Activated naive CD8-positive, alpha-beta T cell (primary cell): ENCODE results near the gene CFAP57.

Experiments used
- H3K27ac Mint-ChIP-seq: one replicate; pipeline ENCODE4 v1.8.0; 2021; ENCODE audit warnings: mixed read lengths
- H3K27me3 Mint-ChIP-seq: one replicate; pipeline ENCODE4 v1.8.0; 2021; ENCODE audit warnings: mixed read lengths
- H3K36me3 Mint-ChIP-seq: one replicate; pipeline ENCODE4 v1.8.0; 2021; ENCODE audit warnings: mixed read lengths
- H3K4me1 Mint-ChIP-seq: one replicate; pipeline ENCODE4 v1.8.0; 2021; ENCODE audit warnings: low read depth, mixed read lengths
- H3K4me3 Mint-ChIP-seq: one replicate; pipeline ENCODE4 v1.8.0; 2021; ENCODE audit warnings: mild to moderate bottlenecking, mixed read lengths
- H3K9me3 Mint-ChIP-seq: one replicate; pipeline ENCODE4 v1.8.0; 2021; ENCODE audit warnings: low read depth, mixed read lengths

The CFAP57 gene

GRCh38 chr1:43270421-43271095 lies 98.4 kb downstream of the CFAP57 start:
- no peaks in the 10 kb centered on the region for H3K9me3 Mint-ChIP-seq
- H3K4me1 Mint-ChIP-seq = peaks cover 24% of the 10 kb centered on the region
- peaks cover 4% of the 10 kb centered on the region for H3K27me3 Mint-ChIP-seq
- peak overlapping the region; percentile 70 for H3K4me3 Mint-ChIP-seq
- peaks cover 3% of the 10 kb centered on the region for H3K36me3 Mint-ChIP-seq
- no peak overlapping the region for H3K27ac Mint-ChIP-seq

GRCh38 chr1:43271186-43272118 lies 99.3 kb downstream of the CFAP57 start:
- H3K4me1 Mint-ChIP-seq = peaks cover 24% of the 10 kb centered on the region
- peak overlapping the region; percentile 70 for H3K4me3 Mint-ChIP-seq
- no peaks in the 10 kb centered on the region for H3K9me3 Mint-ChIP-seq
- H3K27ac Mint-ChIP-seq = no peak overlapping the region
- H3K27me3 Mint-ChIP-seq = peaks cover 4% of the 10 kb centered on the region
- H3K36me3 Mint-ChIP-seq = peaks cover 3% of the 10 kb centered on the region

DNA sequence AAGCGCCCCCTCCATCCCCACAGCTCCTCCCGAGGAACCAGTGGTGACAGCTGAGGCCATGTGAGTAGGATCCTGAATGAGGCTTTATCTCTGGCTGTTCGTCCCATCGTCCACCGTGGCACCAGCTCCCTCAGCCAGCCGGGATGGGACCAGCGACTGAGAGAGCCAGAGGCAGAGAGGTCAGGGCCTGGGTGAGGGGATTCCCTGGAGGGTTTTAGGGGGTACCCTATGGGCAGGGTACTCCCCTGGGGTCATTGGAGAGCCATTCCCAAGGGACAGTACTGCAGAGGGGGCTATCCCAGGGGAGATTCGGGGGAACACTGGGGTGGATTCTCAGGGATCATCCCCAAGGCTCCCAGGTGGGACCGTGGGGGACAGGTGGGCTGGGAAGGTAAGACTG lies 100.0 kb downstream of the CFAP57 start:
- Mint-ChIP-seq H3K27ac (no peak overlapping the region), H3K27me3 (peaks cover 4% of the 10 kb centered on the region), H3K9me3 (no peaks in the 10 kb centered on the region), H3K4me1 (peaks cover 24% of the 10 kb centered on the region), H3K4me3 (no peak overlapping the region), H3K36me3 (peaks cover 6% of the 10 kb centered on the region)

GRCh38 chr1:43272576-43273571 lies 100.7 kb downstream of the CFAP57 start:
- Mint-ChIP-seq H3K4me3 (no peak overlapping the region), H3K27me3 (peaks cover 6% of the 10 kb centered on the region), H3K9me3 (no peaks in the 10 kb centered on the region)

GRCh38 chr1:43273708-43274107 lies 101.6 kb downstream of the CFAP57 start:
- Mint-ChIP-seq H3K4me3 (no peak overlapping the region), H3K27ac (no peak overlapping the region), H3K4me1 (peaks cover 24% of the 10 kb centered on the region), H3K9me3 (no peaks in the 10 kb centered on the region), H3K36me3 (peaks cover 6% of the 10 kb centered on the region), H3K27me3 (peaks cover 6% of the 10 kb centered on the region)

More at GRCh38 chr1:43272576-43273571, 100.7 kb downstream of the CFAP57 start:
- H3K27ac Mint-ChIP-seq = no peak overlapping the region
- H3K4me1 Mint-ChIP-seq = peaks cover 24% of the 10 kb centered on the region
- peaks cover 6% of the 10 kb centered on the region for H3K36me3 Mint-ChIP-seq

GRCh38 chr1:43274125-43274803 lies 102.1 kb downstream of the CFAP57 start:
- peak overlapping the region; percentile 65 for H3K4me3 Mint-ChIP-seq
- H3K9me3 Mint-ChIP-seq = no peaks in the 10 kb centered on the region
- H3K4me1 Mint-ChIP-seq = peaks cover 24% of the 10 kb centered on the region
- peaks cover 6% of the 10 kb centered on the region for H3K27me3 Mint-ChIP-seq
- H3K36me3 Mint-ChIP-seq = peaks cover 6% of the 10 kb centered on the region
- peak overlapping the region; percentile 90 for H3K27ac Mint-ChIP-seq

DNA sequence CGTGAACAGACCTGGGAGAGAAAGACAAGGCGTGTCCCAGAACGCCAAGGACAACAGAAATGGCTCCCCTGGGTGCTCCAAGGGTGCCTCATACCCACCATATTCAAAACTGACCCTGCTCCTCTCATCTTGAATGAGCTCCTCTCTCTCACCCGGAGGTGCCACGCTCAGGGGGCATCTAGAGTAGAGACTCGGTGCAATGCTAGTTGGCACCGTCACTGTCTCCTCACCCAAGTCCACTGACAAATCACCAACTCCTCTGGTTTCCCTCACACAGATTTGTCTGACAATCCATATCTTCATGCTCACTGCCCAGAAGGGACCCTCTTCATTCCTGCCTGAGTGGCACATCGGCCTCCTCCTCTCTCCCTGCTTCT lies 102.7 kb downstream of the CFAP57 start:
- peak overlapping the region; percentile 65 for H3K4me3 Mint-ChIP-seq

DNA sequence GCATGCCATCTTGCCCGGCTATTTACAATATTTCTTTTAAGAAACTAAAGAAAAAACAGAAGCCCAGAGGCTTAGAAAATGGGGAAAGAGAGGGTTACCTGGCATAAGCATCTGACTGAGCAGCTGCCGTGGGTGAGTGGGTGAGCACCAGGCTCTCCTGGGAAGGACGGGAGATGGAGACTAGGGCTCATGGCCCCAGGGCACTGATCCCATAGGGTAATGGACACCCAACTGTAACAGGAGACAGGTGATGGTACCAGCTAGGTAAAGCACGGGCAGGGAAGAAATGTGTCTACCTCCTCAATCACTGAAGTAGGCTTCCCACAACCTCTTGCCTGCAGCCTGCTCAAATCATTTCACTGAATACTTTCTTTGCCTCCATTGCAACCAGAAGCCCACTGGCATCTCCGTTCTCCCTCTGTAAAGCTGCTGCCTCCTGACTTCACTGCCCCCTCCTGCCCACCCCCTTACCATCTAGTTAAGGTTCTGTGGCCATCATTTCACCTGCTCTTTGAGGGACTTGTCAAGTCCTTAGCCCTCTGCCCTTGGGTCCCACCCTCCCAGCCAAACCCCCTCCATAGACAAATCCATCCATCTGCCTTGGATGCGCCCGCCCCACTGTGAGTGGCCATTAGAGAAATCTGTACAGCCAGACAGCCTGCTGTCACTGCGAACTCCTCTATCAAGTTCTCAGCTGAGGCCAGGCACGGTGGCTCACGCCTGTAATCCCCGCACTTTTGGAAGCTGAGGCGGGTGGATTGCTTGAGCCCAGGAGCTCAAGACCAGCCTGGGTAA lies 103.9 kb downstream of the CFAP57 start:
- H3K4me3 Mint-ChIP-seq = no peak overlapping the region
- H3K36me3 Mint-ChIP-seq = peaks cover 6% of the 10 kb centered on the region
- no peaks in the 10 kb centered on the region for H3K9me3 Mint-ChIP-seq
- peaks cover 6% of the 10 kb centered on the region for H3K27me3 Mint-ChIP-seq
- no peak overlapping the region for H3K27ac Mint-ChIP-seq
- H3K4me1 Mint-ChIP-seq = peaks cover 17% of the 10 kb centered on the region

More for the DNA sequence above, 102.7 kb downstream of the CFAP57 start:
- peaks cover 23% of the 10 kb centered on the region for H3K4me1 Mint-ChIP-seq
- H3K9me3 Mint-ChIP-seq = no peaks in the 10 kb centered on the region
- H3K36me3 Mint-ChIP-seq = peaks cover 6% of the 10 kb centered on the region
- peaks cover 6% of the 10 kb centered on the region for H3K27me3 Mint-ChIP-seq
- peak overlapping the region; percentile 90 for H3K27ac Mint-ChIP-seq

DNA sequence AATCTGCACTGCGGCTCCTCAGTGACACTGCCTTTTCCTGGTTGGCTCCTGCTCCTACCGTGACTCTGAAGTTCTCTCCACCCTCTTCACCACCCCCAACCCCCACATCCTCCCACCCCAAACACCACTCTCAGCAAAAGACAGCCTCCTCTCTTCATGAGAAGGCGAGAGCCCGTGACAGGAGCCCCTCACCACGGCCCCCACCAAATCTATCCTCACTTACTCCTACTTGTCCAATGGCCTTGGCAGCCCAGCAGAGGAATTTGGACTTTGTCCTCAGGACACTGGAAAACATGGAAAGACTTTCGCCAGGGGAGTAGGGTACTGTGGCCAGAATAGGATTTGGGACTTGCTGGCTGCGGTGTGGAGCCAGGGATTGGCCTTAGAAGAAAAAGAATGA lies 104.5 kb downstream of the CFAP57 start:
- Mint-ChIP-seq H3K9me3 (no peaks in the 10 kb centered on the region), H3K4me1 (peaks cover 11% of the 10 kb centered on the region), H3K27ac (no peak overlapping the region), H3K27me3 (peaks cover 5% of the 10 kb centered on the region), H3K4me3 (no peak overlapping the region), H3K36me3 (peaks cover 6% of the 10 kb centered on the region)

GRCh38 chr1:43277116-43277876 lies 105.2 kb downstream of the CFAP57 start:
- Mint-ChIP-seq H3K36me3 (peaks cover 6% of the 10 kb centered on the region), H3K4me3 (no peak overlapping the region), H3K4me1 (peaks cover 9% of the 10 kb centered on the region), H3K27ac (no peak overlapping the region), H3K27me3 (peaks cover 4% of the 10 kb centered on the region), H3K9me3 (no peaks in the 10 kb centered on the region)

GRCh38 chr1:43279161-43279560 lies 107.0 kb downstream of the CFAP57 start:
- Mint-ChIP-seq H3K36me3 (peaks cover 6% of the 10 kb centered on the region), H3K27ac (no peak overlapping the region), H3K4me3 (no peak overlapping the region), H3K9me3 (no peaks in the 10 kb centered on the region), H3K4me1 (peaks cover 9% of the 10 kb centered on the region), H3K27me3 (peaks cover 4% of the 10 kb centered on the region)

GRCh38 chr1:43279666-43280065 lies 107.5 kb downstream of the CFAP57 start:
- H3K27me3 Mint-ChIP-seq = peaks cover 4% of the 10 kb centered on the region
- peaks cover 5% of the 10 kb centered on the region for H3K4me1 Mint-ChIP-seq
- no peaks in the 10 kb centered on the region for H3K9me3 Mint-ChIP-seq
- peaks cover 3% of the 10 kb centered on the region for H3K36me3 Mint-ChIP-seq
- no peak overlapping the region for H3K27ac Mint-ChIP-seq
- H3K4me3 Mint-ChIP-seq = no peak overlapping the region

DNA sequence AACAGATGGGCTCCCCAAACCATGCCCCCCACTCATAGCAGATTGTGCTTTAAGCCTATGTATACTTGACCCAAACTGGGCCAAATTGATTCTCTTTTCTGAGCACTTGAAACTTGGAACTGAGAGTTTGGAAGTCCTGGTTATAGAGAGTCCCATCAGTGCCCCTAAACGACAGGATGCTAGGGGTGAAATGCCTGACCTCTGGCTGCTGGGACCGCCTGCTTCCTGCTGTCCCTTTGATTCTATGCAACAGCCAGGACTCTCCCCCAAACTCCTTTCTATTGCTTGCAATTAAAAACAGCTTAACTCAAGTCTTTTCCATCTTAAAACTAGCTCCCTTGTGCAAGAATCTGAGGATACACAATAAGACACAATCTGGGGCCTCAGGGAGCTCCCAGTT lies 108.6 kb downstream of the CFAP57 start:
- H3K4me3 Mint-ChIP-seq = no peak overlapping the region
- peaks cover 3% of the 10 kb centered on the region for H3K36me3 Mint-ChIP-seq
- H3K9me3 Mint-ChIP-seq = no peaks in the 10 kb centered on the region
- no peaks in the 10 kb centered on the region for H3K4me1 Mint-ChIP-seq
- no peak overlapping the region for H3K27ac Mint-ChIP-seq
- peaks cover 4% of the 10 kb centered on the region for H3K27me3 Mint-ChIP-seq
